GOT3 (cell line): ENCODE data around the gene PLA2G15.
A peak's percentile ranks its signal among the peaks of the same experiment; 100 is the strongest.

Experiments
- DNase-seq: peaks from one replicate; lab custom pipeline; 2025; ENCODE audit warnings: mixed read lengths; lab: John Stamatoyannopoulos, UW

PLA2G15 gene, protein sequence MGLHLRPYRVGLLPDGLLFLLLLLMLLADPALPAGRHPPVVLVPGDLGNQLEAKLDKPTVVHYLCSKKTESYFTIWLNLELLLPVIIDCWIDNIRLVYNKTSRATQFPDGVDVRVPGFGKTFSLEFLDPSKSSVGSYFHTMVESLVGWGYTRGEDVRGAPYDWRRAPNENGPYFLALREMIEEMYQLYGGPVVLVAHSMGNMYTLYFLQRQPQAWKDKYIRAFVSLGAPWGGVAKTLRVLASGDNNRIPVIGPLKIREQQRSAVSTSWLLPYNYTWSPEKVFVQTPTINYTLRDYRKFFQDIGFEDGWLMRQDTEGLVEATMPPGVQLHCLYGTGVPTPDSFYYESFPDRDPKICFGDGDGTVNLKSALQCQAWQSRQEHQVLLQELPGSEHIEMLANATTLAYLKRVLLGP

GRCh38 chr16:68244903-68245853, at the start of gene PLA2G15:
PLA2G15 (plus strand) TSS chr16:68245373; CDS start chr16:68245427, 54 bp downstream.
- DNase-seq = peak; percentile 69

DNA sequence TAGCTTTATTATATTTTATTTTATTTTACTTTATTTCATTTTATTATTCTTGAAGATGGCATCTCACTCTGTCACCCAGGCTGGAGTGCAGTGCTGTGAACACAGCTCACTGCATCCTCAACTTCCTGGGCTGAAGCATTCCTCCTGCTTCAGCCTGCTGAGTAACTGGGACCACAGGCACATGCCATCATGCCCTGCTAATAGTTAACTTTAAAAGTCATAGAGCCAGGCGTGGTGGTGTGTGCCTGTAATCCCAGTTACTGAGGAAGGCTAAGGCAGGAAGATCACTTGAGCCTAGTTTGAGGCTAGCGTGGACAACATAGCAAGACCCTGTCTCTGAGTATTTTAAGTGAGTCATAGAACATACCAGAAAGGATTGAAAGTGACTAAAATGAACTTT, 47.9 kb upstream of the PLA2G15 start:
- DNase-seq = no peak

GRCh38 chr16:68200088-68200783, 44.9 kb upstream of the PLA2G15 start:
- DNase-seq = no peak

DNA sequence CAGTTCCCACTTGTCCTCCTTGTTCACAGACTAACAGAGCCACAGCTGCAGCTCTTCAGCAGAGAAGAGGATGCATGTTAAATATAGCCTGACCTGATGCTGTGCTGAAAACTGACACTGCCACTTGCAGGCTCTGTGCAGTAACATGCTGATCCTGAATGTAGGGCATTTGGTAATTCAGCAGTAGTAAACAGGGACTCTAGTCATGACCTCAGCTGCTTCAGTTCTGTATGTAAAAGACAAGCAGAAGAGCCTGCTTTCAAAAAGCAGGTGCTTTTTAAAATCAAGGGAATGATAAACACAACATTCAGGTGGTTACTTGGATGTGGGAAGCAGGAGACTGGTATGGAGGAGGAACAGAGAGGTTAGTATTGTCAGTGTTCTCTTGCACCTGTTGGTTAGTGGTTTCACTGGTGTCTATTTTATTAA, 43.1 kb upstream of the PLA2G15 start:
- no peak for DNase-seq

DNA sequence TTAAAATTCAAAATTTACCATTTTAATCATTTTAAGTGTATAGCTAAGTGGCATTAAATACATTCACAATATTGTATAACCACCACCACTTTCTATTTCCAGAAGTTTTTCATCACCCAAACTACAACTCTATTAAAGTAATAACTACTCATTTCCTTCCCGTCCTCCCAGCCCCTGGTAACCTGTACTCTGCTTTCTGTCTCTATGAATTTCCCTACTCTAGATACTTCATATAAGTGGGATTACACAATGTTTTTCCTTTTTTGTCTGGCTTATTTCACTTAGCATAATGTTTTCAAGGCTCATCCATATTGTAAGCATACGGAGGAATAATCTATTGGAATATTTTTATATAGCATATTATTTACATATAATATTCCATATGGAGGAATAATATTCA, 38.9 kb upstream of the PLA2G15 start:
- no peak for DNase-seq

- no peak for DNase-seq
Measured at GRCh38 chr16:68214726-68215125, 30.4 kb upstream of the PLA2G15 start.

GRCh38 chr16:68215302-68215701, 29.9 kb upstream of the PLA2G15 start:
- DNase-seq = no peak

GRCh38 chr16:68216240-68216639, 28.9 kb upstream of the PLA2G15 start:
- DNase-seq = no peak

GRCh38 chr16:68217506-68217905, 27.7 kb upstream of the PLA2G15 start:
- no peak for DNase-seq

- DNase-seq = no peak
Measured at GRCh38 chr16:68219725-68220351, 25.3 kb upstream of the PLA2G15 start.

DNA sequence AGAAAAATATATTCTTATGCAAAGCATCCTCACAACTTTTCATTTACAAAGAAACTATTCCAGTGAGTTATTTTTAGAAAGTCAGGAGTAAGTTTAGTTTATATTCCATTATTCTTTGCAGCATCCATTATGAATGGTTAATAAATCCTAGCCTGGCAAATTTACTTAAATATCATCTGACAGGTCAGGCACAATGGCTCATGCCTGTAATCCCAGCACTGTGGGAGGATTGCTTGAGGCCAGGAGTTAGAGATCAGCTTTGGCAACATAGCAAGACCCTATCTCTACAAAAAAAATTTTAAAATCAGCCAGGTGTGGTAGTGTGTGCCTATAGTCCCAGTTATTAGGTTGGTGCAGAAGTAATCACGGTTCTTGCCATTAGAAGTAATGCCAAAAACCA, 22.1 kb upstream of the PLA2G15 start:
- no peak for DNase-seq

DNA sequence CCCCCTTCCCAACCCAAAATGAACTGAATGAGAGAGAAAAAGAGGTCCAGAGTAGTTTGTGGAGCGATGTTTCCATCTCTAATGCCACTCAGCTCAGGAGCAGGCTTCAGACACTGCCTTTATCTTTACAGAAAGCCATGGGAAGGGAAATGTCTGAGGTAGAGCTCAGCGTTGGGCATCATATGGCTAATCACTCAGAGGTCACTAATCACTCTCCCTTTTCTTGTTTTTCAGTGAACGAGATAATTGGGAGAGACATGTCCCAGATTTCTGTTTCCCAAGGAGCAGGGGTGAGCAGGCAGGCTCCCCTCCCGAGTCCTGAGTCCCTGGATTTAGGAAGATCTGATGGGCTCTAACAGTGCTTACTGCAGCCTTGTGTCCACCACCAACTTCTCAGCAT, 19.1 kb upstream of the PLA2G15 start:
- DNase-seq = no peak

DNA sequence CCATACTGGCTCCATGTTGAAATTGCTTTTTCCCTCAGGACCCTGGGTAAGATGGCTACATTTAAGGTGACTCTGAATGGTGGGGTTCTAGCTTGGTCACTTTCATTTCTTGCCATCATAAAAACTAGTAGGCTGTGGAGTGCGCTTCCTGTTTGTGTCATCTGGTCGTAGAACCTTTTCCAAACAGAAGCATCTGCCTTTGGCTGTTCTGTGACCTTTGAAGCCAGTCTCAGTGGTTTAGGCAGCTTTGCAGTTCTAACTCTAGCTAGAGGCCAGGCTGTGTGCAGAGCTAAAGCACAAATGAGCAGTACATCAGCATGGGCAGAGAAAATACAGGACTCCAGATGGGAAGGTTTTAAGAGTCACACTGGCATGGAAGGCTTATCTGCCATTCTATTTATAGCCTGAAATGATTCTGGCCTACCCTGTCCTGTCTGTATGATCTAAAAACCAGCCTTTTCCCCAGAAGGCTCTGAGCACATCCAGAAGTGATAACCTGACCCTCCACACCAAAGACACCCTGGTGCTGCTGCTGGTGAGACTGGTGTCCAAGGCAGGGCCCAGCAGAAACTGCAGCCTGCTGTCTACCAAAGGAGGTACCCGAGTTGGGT, 17.9 kb upstream of the PLA2G15 start:
- DNase-seq = no peak

- no peak for DNase-seq
Measured at GRCh38 chr16:68227850-68228553, 17.2 kb upstream of the PLA2G15 start.

- DNase-seq = no peak
Measured at GRCh38 chr16:68228652-68229051, 16.5 kb upstream of the PLA2G15 start.

DNA sequence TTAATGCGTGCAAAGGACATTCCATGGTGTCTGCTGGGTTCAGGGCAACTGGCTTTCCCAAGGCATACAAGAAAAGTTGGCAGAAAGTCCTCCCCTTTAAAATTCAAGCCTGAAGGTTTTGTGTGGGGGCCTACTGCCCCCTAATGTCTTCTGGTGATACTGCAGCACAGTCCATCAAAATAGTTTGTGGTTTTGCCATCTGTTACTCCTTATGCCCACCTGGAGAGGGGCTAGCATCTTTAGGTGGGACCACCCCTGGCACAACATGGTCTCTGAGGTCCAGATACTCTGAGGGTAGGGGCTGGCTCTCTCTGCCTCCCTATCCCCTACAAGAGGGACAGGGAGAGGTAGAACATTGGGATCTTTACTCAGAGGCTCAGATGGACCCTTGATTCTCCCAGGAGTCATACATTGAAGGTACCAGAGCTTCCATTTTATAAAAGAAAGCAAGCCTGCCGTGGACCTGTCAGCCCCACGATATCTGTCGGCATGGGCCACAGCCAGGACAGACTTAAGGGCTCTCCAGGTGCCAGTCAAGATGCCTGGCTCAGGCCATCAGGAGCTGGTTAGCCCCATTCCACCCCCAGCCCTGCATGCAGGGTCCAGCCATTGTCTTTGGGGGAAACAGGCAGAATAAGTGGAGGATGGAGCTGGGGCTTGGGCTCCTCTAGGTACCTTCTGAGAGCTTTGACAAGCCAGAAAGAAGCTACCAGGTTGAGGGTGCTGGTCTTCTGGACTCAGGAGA, 15.6 kb upstream of the PLA2G15 start:
- DNase-seq = no peak

DNA sequence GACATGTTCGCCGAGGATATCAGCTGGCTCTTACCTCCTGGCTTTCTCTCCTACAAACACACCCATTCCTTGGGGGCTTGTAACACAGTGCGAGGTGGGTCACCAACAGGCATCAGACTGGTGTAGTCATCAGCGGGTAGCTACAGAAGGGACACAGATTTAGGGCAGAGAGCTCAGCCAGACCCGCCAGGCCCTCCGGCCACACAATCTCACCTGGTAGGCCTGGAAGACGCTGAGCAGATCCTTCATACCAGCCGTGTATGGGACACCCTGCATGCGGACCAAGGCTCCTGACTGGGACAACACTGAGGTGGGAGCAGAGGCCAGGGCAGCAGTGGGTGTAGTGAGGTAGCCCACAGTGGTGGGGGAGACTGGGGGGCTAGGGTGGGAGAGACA, 15.0 kb upstream of the PLA2G15 start:
- no peak for DNase-seq

- DNase-seq = no peak
Measured at GRCh38 chr16:68230956-68231355, 14.2 kb upstream of the PLA2G15 start.

- DNase-seq = no peak
Measured at GRCh38 chr16:68231384-68232136, 13.6 kb upstream of the PLA2G15 start.
